HCT116 (cell line): ENCODE results near the gene C14orf180.

Source experiments
- ATF3 ChIP-seq: IDR thresholded peaks from 2 replicates; pipeline ENCODE4 v1.6.1; 2012
- CTCF ChIP-seq, 3 experiments: fragments of 200-600 bp in 1 of 3; sonication (generic) in 1 of 3; IDR thresholded peaks in 2 of 3; conservative IDR thresholded peaks in 1 of 3; 2 replicates each; pipeline ENCODE4 v1.5.1; 2012 to 2017; ENCODE audit warnings: low read depth in 2 of 3, low read length in 2 of 3, antibody characterized with exemption in 1 of 3, borderline replicate concordance in 1 of 3, control low read depth in 1 of 3, mild to moderate bottlenecking in 1 of 3, mixed read lengths in 1 of 3, mixed run types in 1 of 3, moderate library complexity in 1 of 3; ENCODE audit not compliant: insufficient read depth in 1 of 3
- ELF1 ChIP-seq: IDR thresholded peaks from 2 replicates; pipeline ENCODE4 v1.6.1; 2012; ENCODE audit warnings: low read depth, borderline replicate concordance
- EZH2phosphoT487 ChIP-seq: fragments of 200-600 bp; IDR thresholded peaks from 2 replicates; pipeline ENCODE4 v1.6.1; 2018; ENCODE audit warnings: antibody characterized with exemption, borderline replicate concordance

DNA sequence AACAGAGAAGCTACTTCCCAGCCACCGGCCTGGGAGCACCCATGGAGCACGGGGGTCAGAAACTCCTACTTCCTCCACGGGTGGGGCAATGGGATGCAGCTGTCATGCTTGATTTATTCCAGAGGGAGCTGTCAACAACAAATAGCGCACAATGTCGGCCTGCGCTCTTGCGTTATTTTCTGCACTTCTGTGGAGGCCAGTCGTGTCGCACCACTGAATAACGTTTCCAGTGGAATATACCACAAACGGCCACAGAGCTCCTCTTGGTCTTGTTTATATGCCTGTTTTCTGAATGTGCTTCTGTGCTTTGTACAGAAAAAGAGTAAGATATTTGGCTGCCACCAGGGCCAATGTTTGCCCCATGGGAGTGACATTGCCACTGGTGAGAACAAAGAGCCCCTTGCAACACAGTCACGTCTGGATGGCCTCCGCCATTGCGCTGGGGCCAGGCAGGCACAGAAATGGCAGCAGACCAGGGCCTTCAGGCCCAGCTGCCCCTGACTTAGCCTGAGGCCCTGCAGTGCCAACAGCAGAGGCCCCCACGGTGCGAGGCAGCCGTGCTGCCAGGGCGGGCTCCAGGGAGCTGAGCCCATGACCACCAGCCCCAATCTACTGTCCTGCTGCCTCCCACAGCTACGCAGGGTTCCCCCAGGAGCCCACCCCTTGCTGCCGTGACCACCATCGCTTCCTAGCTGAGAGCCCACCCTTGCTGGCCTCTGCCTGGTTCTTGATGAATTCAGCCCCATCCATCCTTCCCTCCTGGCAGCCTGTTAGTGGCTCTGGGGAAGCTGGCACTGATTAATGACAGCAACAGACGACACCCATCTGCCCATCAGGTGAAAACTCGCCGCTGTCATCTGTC, 53.9 kb downstream of the C14orf180 start:
- TF ChIP-seq CTCF (IDR thresholded peaks at IDR 0.05 in 2 of 3, conservative IDR thresholded peaks at IDR 0.05 in 1 of 3; ENCODE audit: borderline replicate concordance in 1 of 3, insufficient read depth in 1 of 3, low read depth in 2 of 3, low read length in 2 of 3), result no peak
- no peak for TF ChIP-seq EZH2phosphoT487
- TF ChIP-seq ELF1, result no peak
- no peak for TF ChIP-seq ATF3
